NCI-H1436 (cell line): ENCODE results near the gene FAM163B.

Experiments
- DNase-seq: peaks from one replicate; lab custom pipeline; 2025; lab: John Stamatoyannopoulos, UW

Gene FAM163B

DNA sequence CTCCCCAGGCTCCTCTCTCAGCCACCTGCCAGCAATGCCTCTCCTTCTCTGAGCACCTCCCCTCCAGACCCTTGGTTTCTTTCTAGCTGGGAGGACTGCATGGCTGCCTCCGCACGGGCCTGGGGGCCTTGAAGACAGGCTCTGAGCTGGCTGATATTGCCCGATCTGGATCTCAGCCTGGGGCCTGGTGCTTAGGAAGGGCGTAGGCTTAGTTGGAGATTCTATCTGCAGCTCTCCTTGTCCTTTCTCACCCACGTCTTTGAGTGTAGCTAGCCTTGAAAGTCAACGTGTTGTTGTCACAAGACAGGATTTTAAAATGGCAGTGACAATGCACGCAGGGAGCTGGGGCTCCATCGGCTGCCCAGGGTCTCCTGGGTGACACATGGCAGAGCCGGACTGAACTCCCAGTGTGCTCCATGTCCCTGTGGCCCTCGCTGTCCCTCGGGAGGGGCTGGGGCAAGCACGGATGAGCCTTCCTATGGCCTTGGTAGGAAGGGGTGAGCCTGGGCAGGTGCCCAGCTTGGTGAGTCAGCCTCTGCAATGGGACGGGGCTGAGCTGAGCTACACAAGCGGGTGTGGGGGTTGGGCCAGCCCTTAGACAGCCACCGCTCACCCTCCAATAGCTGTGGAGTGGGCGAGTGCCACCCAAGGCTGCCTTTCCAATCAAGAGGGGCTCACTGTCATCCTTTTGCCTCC, 65.3 kb downstream of the FAM163B start:
- no peak for DNase-seq

DNA sequence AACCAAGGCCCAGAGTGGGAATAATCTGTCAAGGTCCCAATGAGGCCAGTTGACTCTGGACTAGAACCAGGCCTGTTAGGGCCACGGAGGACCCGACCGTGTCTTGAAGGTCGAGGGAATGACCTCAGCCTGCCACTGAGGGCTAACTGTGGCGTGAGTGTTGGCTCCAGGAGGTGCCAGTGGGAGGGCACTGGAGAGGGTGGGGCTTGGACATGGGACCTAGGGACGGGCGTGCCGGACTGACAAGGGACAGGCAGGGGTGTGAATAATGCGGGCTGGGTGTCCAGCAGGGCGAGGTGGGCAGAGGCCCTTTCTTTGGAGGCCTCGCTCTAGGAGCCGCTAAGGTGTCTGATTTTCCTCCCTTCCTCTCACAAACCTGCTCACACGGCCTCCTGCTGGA, 67.2 kb downstream of the FAM163B start:
- DNase-seq: no peak

DNA sequence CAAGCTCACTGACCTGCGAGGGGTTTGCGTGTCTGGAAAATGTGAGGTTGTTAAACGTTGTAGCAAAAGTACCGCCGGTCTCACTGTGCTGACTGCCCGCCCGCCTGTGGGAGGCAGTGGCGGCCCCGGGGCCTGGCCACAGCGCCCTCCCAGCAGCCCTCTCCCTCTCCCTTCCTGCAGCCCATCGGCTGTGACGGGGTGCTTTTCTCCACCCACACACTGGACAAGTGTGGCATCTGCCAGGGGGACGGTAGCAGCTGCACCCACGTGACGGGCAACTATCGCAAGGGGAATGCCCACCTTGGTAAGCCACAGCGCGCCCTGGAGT, 68.5 kb downstream of the FAM163B start:
- no peak for DNase-seq

DNA sequence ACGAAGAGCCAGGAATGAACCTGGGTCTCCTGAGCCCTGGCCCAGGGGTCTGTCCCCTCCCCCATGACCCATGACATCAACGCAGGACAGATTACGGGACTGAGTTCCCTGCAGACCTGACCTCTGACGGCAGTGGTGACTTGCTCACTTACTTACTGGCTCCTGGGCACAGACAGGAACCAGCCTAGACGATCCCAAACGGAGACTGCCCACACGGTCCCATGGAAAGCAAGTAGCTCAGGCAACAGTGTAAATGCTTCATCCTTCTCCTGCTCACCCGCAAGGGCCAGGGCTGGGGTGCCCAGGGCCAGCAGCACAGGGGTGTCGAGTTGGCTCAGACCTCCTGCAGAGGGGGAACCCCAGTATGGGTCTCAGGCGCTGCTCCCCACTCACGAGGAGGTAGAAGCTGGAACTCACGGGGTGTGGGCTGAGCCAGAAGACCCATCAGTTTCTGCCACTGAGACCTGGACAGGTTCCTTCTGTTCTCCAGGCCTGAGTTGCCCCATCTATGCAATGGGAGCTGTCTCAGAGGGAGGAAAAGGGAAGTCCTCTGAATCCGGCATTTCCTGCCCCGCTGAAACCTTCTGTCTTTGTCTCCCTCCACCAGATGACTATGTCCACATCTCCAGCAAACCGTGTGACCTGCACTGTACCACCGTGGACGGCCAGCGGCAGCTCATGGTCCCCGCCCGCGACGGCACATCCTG, 69.0 kb downstream of the FAM163B start:
- DNase-seq: no peak

DNA sequence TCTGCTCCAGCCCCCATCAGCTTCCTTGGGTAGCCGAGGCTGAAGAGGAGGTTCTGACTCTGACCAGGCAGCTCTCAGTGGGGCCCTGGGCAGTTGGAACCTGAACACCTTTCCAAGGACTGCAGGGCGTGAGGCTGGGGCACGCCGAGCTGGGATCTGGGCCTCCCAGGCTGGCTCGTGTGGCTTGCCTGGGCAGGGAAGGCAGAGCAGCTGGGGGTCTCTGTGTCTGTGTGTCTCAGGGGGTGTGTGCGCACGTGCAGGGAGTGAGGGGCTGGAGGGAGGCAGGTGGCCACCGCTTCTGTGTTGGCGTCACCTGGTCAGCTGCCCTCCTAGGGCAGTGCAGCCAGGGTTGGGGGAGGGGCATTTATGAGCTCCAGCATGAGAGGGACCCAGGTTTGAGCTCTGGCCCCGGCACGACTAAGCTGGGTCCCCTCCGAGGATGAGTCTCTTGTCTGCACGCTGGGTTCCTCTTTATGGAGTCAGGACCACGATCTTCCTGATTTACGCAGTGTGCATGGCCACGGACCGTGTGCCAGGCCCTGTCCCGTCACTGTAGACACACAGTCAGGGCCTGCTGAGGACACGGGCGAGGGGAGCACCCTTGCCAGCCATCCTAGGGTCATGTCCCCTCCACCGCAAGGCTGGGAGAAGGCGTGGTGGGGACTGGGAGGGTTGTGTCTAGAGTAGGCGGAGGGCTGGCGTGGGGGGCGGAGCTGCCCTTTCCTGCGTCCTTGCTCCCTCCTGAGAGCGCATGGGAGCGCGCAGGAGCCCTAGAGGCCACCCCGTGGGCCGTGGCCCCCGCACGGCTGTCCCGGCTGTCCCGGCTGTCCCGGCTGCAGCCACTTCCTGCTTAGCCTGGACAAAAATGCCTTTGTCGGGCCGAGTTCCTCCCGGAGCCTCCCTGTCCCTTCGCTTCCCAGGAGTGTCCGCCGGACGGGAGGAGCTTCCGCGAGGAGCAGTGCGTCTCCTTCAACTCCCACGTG, 70.0 kb downstream of the FAM163B start:
- DNase-seq: no peak

DNA sequence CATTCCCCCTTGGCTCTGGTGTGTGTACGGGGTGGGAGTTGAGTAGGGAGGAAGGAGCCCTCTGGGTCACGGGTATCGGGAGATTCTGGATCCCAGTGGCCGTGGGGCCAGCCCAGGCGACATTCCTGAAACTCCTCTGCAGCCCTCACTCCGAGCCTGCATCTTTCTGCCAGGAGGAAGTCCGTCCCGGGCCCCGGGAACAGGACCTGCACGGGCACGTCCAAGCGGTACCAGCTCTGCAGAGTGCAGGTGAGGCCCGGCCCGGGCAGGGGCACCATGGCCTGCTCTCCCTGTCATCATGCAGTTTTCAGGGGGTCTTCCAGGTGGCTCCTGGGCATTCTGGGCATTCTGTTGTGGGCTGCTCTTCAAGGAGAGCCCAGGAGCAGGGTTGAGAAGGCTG, 71.0 kb downstream of the FAM163B start:
- no peak for DNase-seq

DNA sequence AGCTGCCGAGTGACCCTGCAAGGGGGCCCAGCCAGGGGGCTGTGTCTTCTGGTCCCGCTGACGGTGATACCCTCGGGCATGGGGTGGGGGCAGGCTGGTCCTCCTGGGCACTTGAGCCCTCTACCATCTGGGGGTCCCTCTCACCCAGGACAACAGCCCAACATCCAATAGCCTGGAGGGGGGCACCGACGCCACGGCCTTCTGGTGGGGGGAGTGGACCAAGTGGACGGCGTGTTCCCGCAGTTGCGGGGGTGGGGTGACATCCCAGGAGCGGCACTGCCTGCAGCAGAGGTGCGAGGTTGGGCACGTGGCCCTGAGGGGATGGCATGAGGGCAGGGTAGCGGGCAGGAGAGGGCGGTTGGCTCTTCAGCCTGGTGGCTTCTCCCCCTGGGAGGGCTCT, 71.9 kb downstream of the FAM163B start:
- DNase-seq: no peak

DNA sequence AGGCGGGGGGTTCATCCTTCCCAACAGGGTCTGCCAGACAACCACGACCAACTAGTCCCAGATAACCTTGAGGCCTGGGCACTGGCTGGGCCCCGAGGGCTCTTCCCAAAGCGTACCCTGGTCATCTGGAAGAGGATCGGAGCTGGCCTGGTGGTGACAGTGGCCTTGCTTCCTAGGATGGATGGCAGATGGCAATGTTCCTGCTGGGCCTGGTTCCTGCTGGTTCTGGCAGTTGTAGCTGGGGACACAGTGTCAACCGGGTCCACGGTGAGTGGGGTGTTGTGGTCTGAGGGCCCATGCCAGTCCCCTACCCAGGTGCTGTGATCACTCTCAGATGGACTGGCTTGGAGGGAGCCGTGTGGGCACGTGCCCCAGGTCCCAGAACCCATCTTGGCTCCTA, 72.7 kb downstream of the FAM163B start:
- no peak for DNase-seq

DNA sequence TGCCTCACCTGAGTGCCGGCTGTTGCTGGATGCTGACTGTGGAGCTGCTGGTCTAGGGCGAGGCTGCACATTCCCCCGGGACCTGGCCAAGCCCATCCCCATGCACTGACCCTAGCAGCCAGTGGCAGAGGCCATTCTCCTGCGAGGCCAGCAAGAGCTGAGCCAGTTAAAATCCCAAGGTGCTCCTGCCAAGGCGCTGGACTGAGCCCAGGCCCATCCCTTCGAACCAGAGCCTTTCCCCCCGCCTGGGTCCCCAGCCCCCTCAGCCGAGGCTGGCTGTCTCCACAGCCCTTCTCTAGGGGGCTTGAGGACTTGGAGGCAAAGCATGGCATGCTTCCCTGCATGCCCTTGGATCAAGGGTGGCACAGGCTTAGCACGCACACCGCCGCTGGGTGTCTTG, 73.1 kb downstream of the FAM163B start:
- no peak for DNase-seq

DNA sequence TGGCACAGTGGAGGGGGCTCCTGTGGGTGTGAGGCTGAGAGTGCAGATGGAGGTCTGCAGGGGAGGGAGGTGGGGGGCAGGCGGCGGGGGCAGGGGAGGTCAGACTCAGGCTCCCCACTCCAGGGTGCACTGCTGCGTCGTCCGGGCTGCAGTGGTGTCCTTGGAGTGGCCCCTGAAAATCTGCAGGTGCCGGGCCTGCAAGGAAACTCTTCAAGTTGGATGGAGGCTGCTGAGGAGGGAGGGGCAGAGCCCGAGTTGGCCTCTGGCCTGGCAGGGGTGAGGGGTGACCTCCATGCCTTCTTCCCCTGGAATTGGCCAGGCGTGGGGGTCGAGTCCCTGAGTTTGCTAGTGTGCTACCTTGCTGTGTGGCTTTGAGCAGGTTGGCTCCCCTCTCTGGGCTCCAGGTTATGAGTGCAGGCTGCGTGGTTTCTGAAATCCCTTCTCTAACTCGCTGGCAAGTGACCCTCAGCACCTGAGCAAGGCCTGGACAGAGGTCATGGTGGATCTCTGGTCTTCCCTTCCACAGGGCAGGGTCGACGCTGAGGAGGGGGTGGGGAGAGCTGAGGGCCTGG, 73.8 kb downstream of the FAM163B start:
- DNase-seq: no peak

DNA sequence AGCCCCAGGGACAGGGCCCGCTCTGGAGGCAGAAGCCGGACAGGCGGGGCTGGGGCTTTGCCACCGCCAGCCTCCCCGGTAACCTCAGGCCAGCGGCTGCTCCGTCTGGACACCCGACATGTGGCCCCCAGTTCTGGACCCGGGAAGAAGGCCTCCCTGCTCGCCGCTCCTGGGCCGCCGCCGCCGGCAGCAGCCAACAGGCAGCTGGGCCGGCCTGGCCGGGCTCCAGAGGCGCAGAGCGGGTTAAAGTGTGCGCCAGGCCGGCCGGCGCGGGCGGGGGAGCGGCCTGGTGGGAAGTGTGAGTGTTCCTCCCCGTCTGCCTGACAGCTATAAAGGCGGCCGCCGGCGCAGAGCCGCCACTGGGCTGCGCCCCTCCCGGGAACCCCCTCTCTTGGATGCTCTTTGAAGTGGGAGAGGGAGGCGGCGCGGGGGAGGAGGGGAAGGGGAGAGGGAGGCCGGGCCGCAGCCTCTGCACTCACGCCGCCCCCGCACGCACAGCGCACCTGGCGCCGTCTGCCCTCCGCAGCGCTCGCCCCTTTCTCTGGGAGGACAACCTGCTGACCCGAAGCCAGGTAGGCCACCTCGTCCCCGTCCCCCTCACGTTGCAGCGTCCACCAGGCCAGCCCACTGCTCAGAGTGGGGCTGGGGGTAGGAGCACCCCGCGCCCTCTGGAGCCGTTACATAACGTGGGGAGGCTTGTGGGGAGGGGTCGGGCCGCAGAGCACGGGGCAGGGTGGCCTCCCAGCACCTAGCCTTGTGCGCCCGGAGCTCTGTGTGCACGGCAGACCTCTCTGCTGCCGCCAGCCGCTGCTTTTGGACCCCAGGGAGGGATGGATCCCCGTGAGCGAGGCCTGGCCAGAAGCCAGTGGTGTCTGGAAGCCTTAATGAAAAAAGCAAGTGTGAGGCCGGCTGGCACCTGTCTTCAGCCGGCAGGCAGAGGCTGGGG, 74.6 kb downstream of the FAM163B start, which contains the start of gene ADAMTSL2:
Gene ADAMTSL2, plus strand, starts transcription at position 359 of the 946 bp plus-strand sequence. CDS start 2,009 bp downstream, outside the sequence.
- DNase-seq: peak; percentile 56

DNA sequence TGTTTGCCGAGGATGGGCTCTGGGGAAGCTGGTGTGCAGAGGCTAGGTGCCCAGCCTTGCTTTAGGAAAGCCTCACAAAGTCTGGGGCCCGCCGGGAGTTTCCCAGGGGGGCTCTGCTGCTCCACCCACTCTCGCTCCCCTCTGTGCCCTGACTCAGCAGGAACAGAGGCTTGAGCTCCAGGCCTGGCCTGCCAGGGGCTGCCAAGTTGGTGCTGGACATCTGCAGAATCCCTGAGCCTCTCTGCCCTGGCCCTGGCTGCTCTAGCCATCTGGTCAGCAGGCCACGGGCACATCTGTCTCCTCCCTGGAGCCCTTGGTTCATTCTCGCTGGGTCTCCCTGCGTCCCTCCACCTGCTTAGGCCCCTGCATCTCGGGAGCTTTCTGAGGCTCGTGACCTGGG, 75.3 kb downstream of the FAM163B start:
- no peak for DNase-seq

DNA sequence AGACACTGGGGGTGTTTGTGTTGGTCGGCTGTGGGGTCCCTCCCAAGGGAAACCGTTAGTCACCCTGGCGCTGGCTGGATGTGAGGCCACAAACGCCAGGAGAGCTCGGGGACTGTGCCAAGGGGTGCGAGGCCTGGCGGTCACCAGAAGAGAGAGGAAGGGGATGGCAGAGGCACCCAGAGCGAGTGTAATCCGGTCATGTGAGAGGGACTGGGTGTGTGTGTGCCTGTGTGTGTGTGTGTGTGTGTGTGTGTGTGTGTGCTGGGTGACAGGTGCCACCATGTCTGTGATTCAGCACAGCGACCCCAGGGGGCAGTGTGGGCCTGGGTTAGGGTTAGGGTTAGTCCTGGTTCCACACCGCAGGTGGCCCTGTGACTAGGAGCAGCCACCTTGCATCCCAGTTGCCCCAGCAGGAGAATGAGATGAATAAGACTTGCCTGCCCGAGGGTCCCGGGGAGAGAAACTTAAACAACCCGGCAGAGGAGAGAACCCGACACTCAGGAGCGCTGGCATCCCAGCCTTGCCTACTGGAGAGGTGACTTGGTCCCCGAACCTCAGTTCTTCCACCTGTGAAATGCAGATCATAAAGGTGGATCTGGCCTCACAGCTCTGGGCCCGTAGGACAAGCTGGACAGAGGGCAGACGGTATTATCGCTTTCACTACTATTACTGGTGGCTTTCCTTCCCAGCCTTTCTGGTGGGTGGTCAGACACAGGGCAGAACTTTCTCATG, 76.1 kb downstream of the FAM163B start:
- DNase-seq: peak; percentile 81

DNA sequence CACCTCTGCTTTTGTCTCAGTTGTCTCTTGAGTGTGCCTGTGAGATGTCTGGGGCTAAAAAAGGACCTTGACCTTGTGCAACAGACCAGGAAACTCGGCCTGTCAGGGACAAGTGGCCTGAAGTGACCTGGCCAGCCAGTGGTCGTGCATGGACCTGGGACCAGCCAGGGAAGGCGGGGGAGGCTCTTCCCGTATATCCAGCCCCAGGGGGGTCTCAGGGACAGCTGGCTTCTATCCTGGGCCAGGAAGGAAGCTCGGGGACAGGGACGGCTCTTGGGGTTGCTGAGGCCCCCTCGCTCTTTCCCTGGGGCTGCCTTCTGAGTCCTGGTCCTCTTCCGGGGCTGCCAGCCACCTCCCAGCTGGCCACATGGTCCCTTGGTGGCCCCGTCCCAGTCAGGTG, 77.9 kb downstream of the FAM163B start:
- DNase-seq: no peak

DNA sequence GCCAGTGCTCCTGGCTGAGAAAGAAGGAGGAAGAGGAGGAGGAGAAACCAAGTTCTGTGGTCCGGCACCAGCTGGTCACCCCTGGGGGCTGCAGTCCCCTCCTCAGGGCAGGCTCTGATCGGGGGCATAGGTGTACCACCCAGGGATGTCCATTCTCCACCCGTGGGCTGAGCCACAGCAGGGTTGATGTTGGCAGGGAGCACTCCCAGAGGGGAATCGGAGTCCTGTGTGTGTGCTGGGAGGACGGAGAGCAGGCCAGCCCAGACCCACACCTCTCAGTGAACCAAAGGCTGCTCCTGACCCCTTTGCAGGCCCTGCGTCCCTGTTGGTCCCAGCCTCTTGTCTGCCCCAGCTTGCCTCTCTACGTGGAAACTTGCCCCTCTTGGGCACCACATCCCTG, 79.3 kb downstream of the FAM163B start:
- DNase-seq: no peak

DNA sequence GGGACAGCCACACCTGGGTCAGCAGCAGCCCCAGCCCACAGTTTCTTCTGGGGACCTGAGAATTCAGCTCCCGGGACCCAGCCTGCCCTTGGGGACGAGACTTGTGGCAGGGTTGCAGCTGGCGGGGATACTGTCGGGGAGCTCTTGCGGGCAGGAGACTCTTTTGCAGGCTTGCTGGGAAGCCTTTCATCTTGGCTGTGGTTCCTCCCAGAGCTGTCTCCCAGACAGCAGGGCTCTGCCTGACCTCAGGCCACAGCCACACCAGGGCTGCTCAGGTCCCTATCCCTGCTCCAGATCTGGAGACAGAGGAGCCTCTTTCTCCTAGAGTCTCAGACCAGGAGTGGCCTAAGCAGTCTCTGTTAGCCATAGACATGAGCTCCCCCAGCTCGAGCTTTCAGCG, 79.7 kb downstream of the FAM163B start:
- DNase-seq: no peak

DNA sequence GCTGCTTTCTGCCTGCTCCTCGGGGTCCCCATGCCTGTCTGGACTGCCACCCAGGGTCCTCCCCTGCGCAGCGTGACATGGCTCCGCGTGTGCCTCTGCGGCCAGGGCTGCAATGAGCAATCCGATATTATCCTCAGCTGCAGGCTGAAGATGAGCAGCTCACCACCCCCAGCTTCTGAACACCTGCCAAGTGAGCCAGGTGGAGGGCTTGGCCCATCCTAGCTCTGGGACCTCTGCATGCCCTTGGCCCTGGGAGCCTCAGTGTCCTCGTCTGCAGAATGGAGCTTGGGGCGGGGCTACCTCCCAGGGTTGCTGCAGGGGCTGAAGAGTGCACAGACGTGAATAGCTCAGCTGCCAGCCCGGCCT, 80.3 kb downstream of the FAM163B start:
- no peak for DNase-seq

DNA sequence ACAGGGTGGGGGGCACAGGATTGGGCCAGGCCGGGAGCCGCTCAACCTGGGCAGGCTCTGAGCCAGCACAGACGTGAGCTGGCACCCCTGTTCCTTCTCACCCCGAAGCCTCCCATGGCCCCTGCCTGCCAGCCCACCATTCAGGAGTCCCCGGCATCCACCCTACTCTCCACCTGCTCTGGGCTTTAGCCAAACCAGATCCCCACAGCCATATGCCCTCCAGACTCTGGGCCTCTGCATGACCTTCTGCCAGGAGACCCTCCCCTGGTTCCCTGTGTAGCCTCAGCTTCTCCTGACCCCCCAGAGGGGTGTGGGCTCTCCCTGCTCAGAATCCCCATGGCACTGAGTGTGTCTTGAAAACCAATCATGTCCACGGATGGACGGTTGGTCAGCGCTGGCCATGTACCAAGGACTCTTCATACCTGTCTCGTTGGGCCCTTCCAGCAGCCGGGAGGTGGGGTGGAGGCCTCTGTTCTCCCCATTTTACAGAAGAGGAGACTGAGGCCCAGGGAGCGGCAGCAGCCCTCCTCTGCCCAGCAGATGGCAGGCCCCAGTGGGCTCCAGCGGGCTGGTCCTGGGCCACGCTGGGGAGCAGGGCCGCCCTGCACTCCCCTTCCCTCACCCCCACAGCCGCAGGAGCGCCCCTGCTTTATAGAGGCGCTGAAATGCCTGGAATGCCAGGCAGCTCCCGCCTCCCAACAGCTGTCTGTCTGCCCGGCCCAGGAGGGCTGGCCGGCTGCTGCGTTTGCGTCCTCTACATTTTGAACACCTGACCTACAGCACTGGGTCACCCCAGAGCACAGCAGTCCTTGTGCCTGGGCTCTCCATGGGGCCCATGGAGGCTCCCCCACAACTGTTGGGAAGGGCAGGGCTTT, 81.0 kb downstream of the FAM163B start:
- DNase-seq: no peak

DNA sequence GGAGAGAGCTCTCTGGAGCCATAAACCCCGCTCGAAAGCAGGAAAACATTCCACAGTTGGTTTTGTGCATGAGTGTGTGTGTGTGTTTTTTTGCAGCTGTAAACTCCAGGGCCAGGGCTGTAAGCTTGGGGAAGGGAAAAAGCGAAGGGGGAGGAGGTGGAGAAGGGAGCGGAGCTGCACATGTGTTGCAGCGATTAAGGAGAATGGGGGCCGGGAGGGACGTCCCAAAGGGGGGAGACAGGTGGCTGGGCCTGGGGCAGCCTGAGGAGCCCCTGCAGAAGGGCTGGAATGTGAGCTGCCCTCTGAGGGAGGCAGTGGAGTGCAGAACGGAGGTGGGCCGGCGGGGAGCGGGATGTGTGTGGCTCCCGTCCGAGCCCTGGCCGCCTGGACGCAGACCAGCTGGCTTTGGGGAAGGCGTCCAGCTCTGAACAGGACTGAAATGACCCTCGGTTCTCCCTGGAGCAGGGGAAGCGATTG, 81.7 kb downstream of the FAM163B start:
- DNase-seq: no peak
